HT-29 (cell line): Measurements from ENCODE around the gene GPC5. TPM values are rescaled to one million over a fixed set of nuclear protein-coding genes. Genes with fewer than 3 reads are reported as not detected.

Source experiments
- DNase-seq: peaks from one replicate; pipeline ENCODE4 v3.0.0-alpha.2; 2015; ENCODE audit warnings: low spot score
- total RNA-seq: library from RNA; depleted of rRNA; stranded (reverse); fragments of >200 nt; shearing (Covaris generic); gene quantifications from 2 replicates; pipeline ENCODE4 v1.2.3, GENCODE V29; 2014

GPC5 gene
- total RNA-seq, 1 experiment from 2014 or later: not detected

DNA sequence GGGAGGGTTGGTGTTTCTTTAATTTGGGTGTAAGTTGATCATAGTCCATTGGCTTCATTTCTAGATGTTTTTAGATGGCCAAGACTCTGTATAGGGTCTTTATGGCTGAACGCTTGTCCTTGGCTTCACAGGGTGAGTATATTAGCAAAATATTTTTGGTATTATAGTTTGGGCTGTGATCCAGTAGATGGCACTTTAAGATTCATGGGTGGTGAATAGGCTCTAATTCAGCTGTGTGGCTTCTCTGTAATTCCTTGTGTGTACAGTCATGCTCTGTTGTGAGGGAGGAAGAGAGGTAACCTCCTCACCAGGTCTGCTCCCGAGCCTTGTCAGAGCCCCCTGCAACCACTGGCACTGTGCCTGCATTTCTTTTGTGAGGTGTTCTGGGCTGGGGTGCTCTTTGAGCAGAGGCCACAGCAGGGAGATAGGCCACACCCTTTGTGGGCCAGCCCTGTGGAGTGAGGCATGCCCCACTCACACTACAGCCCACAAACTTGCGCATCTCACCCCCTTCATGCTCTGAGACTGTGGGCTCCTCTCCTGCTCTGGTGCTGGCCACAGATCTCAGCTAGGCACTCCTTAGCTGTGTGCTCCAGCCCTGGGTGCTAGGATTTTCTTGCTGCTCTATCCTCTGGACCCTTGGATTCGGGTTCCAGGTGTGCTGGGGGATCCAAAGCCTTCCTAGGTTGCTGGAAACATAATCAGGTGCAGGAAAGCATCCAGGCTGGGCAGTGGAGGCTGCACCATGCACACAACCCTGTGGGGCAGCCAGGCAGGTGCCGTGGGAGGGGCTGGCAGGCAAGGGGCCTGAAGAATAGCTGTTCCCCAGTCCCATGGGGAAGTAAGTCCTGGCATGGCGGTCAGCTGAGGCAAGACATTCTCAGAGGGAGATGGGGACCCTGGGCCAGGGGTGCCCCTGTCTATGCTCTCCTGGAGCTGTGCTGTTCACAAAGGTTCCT is 193.9 kb downstream of the GPC5 start:
- no peak for DNase-seq

DNA sequence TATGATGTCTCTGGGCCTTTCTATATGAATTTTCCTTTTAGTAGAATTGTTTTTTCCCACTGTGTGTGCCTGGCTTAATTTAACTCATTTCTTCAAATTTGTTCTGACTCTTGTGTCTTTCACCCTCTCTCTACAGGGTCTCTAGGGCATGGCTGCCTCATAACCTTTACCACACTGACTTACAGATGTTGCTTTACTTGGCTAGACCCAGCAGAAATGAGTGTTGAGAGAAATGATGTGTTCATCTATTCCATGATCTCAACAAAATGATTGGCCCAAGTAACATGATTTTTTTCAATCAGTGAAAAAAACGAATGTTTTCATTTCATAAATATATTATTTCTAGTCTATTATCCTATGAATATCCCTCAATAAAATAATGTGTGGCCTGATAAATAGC is 195.0 kb downstream of the GPC5 start:
- no peak for DNase-seq

DNA sequence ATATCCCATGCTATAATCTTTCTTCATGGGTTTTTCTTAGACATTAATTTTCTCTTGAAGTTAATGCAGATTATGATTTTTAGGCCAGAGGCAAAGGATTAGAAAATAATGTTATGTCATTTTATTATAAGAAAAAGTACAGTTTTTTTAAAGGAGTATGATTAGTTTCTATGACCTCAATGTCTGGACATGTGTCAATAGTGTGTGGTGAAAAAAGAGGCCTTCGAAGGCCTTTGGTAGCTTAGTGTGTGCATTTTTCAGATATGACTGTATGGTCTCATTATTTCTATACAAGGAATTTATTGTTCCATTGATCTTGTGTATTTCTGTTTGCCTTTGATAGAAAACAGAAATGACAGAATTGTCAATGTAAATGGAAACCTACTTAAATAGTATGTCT is 195.6 kb downstream of the GPC5 start:
- no peak for DNase-seq

DNA sequence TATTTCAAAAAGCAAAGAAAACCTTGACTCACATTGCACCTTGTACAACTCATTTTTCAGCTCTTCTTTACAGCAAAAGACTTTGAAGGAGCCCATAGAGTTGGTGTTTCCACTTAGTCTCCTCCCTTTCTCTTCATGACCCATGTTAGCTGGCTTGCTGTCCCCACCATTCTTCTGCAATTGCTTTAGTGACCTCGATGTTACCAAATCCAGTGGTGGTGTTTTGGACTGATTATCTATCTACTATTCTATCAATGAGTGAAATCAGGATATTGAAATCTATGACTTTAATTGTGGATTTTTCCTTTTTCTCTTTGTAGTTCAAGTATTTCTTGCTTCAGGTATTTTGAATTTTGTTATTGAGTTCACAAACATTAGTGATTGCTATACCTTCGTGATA is 197.3 kb downstream of the GPC5 start:
- no peak for DNase-seq

DNA sequence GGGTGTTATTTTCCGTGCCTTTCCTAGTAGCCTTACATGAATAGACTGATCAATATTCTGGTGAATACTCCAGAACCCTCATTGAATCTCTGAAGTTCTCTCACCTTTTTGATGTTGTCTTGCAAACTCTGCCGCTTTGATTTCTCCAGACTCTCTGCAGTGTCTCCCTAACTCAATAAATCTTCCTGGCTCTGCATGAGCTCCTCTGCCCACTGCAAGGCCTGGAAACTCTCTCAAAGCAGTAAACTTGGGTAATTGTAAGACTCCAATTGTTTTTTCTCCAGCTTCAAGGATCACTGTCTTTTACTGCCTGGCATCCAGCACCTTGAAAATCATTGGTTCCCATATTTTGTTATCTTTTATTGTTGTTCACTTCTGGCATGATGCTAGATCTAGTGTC is 198.4 kb downstream of the GPC5 start:
- DNase-seq: no peak

DNA sequence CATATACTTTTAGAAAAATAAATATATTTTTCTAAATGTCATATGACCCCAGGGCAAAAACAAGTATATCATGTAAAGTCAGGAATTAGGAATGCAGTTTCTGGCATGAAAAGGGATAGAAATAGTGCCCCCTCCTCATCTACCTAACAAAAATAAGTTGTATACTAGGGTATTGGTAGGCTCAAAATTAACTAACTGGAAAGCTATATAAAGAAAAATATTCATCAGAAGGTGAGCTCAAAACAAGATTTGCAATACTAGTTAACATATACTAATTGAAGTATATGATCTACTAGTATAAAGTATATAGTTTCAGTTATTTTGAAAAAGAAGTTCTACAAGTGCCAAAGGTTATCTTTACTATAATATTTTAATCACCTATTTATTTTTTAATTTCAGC is 200.2 kb downstream of the GPC5 start:
- DNase-seq: no peak

DNA sequence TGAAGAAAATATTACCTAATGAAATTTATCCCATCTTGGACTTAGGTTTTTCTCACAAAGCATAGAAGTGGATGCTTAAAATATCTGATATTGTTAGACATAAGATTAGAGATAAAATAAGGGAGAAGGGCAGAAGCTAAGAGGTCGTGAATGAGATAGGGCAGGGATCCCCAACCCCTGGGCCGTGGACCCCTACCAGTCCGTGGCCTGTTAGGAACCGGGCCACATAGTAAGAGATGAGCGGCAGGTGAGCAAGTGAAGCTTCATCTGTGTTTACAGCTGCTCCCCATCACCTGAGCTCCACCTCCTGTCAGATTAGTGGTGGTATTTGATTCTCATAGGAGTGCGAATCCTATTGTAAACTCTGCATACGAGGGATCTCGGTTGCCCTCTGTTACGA is 202.9 kb downstream of the GPC5 start:
- no peak for DNase-seq

DNA sequence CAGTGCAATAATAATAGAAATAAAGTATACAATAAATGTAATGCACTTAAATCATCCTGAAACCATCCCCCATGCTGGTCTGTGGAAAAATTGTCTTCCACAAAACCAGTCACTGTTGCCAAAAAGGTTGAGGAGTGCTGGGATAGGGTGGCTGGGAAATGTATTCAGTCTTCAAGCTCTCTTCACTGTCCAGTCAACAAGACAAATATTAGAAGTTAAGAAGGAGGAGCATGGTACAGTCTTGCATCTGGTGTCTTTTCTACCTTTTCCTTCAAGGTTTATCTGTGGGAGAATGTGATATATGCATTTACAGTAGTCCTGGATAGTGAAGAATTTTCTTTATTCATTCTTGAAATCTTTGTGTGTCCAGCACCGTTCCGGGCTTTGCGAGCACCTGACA is 203.4 kb downstream of the GPC5 start:
- DNase-seq: no peak

DNA sequence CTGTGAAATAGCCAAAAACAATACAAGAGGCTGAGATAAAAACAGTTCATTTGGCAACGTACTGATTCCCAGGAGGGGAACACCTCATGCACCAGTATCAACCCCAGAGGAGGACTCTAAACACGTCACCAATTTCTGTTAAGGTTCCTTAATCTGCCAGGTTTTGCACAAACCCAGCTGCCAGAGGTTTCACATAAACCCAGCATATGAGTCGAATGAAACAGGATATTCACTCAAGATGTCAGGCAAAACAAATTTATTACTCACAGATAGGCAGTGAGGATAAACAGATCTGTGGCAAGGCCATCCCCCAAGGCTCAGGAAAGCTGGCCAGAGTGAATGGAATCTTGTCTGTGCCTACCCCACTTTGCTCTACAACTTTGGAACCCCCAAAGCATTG is 210.9 kb downstream of the GPC5 start:
- DNase-seq: no peak

DNA sequence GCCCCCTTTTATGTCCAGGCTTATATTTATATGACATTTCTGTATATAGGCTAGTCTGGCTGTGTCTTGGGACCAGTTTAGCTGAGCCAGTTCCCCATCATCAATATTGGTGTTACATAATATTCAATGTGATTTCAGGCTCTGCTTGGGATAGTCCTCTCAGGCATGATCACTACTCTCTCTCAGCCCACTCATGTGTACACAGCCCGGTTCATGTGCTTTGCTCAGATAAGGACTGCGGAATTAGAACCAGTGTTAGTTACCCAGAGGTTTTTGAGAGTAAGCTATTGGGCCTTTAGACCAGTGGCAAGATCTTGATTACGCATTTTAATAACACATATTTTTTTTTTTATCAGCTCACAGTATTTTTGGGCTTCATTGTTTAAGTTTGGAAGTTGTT is 219.9 kb downstream of the GPC5 start:
- no peak for DNase-seq

DNA sequence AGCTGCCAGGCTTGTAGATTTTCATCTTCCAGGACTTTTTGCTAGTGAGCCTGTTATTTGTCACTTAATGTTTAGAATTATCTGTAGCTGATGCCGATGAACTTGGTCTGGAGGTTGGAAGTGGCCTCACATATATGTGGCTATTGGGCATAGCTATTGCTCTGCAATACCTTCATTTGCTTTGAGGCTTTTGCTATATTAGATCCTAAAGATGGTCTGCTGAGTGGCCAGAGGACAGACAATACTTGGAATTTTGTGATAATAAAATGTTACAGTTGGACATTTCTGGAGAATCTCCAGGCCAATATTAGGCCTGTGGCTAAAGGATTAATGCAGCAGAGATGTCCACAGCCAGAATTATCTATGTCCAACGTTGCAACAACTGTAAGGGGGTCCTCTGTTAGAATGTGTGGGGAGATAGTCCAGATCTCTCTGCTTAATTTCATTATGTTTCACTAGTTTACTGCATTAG is 222.3 kb downstream of the GPC5 start:
- DNase-seq: no peak

DNA sequence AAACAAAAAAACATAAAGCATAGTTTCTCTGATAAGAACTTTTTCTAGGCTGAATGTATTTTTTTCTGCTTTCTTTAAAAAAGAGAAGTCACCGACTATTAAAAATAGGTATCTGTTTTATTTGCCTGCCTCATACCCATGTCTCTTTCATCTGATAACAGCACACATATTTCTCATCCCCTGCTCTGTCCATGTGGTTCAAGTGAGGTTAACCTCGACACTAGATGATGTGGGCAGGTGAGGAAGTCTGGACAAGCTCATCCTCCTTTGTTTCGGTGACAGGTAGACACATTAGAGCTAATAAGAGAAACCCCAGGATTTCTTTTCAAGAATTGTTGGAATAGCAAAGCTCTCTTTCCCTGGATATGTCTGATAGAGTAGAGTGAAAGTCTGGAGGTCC is 222.7 kb downstream of the GPC5 start:
- no peak for DNase-seq

DNA sequence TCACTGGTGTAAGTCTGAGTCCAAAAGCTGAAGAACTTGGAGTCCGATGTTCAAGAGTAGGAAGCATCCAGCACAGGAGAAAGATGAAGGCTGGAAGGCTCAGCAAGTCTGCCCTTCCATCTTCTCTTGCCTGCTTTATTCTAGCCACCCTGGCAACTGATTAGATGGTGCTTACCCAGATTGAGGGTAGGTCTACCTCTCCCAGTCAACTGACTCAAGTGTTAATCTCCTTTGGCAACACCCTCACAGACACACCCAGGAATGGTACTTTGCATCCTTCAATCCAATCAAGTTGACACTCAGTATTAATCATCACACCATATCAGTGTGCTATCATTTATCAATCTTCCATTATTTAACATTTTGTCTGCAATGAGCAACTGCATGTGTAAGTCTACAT is 223.5 kb downstream of the GPC5 start:
- no peak for DNase-seq

DNA sequence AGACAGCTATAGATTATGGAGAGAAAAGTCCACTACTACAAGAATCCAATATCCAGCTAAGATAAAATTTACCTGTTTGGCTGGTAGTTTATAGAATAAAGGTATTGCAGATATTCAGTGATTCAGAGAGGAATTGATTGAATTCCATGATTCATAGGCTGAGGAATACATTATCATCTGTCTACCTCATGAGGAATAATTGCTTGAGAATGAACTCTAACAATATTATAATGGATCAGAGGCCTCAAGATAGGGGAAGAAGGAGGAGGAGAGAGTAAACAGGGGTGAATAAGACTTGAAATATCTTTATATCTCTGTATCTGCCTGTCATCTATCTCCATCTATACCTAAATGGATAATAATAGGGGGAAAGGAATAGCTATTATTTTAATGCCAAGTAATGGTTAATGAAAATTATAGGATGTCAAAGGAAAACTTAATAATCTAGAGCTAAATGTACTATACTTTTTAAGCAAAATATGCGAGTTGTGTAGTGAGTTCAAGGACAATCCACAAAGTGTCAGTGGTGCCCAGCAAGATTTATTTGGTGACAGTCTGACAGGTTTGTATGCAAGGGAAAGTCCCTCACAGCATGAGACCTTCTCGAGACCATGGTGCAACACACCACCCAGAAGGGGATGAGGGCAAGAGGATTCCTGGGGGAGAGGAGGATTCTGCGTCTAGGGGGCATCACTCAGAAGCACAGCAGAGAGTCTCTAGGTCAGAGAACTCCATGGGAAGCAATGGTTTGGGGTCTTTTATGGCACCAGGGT is 224.5 kb downstream of the GPC5 start:
- DNase-seq: no peak

DNA sequence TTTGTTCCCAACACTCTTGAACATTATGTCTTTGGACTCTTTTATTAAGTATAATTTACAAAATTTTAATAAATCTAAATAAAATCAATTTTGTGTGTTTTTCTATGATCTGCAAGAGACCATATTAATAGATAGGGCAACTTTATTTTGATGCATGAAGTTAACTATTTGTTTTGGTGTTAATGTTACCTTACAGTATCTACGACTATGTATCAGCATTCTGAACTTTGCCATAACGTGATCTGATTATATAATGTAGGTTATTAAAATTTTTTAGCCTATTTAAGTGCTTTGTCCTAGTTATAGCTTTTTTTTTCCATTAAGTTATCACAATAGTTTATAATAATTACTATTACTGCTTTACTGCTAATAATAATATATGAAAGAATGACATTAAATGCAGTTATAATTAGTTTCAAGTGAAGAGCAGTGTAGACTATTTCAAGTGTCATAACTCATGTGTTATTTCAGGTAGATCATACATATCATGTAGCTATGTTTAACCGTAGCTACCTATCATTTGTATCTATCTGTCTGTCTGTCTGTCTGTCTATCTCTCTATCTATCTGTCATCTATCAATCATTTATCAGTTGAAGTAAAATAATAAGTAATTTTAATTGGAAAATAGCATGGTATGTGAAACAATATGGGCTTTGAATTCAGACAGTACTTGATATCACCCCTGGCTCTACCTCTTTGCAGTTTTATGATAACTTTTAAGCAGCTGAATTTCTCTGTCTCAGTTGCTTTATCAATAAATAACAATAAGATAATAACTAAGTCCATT is 229.7 kb downstream of the GPC5 start:
- DNase-seq: no peak

DNA sequence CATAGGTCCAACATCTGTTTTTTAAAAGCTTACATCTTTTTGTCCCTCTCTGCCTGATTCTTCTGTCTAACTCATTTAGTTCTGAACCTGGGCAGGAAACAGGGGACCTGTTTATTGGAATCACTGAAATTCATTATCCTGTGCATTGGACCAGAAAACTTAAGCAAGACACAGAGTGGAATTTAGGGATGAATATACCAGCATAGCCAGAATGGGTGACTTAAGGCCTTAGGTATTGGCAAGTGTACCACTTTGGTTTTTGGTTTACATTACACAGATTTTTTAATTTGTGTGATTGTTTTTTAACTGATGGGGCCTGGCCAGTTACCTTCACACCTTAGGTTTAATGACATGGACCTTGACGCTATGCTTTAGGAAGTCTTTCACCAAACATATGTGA is 232.5 kb downstream of the GPC5 start:
- DNase-seq: no peak

DNA sequence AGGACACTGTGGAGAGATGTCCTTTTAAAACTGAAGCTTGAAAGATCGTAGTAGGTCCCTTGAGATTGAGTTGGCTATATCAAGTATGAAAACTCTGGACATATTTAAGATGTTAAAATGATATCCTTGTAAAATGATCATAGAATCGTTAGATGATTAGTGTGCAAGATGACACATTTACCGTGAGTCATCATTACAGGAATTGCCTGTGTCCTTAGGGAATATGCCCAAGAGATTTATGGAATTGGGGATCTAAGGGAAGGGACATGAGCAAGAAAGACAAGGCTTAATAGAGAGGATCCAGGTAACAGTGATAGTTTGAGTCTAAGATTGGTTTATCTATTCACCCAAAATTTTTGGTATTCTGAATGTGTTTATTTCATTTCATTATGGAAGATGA is 233.7 kb downstream of the GPC5 start:
- no peak for DNase-seq

DNA sequence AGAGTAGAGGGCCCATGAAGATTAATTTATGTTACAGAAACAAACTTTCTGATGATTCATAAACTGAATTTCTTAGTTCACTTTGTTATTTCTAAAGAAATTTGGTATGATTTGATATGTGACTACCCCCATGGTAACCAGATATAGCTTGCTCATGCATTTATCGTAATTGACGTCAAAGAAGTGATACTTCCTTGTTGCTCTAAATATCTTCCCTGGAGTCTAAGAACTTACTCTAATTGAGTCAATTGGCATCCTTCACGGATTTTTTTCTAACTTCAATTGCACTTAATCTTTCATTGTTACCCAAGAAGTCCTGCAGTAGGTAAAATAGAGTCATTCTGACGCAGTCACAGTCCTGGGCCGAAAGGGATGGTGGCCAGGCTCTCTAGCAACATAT is 240.9 kb downstream of the GPC5 start:
- no peak for DNase-seq

DNA sequence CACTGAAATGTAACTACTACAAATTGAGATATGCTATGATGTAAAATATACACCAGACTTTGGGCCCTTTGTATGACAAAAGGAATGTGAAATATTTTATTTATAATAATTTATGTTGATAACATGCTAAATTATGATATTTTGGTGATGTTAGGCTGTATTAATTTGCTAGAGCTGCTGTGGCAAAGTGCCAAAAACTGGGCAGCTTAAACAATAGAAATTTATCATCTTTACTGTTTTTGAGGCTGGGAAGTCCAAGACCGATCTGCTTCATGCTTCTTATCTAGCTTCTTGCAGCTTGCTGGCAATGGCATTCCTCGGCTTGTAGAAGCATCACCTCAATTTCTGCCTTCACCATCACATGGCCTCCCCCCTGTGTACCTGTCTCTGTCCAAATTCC is 245.0 kb downstream of the GPC5 start:
- no peak for DNase-seq

DNA sequence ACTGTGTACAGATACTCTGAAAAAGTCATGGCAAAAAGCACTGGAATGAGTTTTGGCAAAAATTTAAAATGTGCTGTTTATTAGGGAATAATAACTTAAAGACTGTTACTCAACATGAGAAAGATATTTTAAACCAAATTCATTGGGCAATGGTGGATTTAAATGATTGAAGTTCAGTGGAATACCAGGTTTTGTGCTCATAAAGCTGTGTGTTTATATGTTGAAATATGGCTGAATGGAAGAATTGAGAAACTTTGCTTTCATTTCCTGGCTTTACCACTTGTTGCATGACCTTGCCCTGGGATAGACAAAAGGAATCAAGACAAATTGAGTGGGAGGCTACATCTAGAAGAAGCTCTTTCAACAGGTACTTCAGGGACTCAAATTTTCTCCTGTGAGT is 246.4 kb downstream of the GPC5 start:
- no peak for DNase-seq

DNA sequence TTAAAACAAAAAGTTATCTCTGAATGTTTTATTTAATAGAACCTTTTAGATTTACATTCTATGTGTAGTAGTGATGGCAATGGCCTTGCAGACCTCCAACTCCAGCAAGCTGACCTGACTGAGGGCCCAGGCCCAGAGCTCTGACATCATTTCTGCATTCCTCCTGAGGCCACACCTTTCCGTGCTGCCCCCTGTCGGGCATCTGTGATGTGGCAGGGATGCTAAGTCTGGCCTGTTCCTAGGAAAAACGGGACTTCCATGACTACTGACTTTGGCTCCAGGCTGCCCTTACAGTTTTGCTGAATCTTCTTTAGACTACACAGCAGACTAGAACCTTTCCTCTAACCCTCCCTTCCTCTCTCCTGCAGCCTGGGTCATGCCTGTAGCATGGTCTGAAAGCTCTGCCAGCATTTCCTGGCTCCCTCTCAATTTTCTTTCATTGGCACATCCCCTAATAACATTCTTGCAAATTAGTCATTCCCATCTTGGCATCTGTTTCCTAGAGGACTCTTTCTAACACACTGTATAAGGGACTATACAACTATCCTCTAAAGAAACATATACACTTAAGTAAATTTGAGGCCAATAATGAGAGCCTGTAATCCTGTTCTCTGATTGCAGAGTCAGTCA is 249.1 kb downstream of the GPC5 start:
- peak; percentile 63 for DNase-seq

DNA sequence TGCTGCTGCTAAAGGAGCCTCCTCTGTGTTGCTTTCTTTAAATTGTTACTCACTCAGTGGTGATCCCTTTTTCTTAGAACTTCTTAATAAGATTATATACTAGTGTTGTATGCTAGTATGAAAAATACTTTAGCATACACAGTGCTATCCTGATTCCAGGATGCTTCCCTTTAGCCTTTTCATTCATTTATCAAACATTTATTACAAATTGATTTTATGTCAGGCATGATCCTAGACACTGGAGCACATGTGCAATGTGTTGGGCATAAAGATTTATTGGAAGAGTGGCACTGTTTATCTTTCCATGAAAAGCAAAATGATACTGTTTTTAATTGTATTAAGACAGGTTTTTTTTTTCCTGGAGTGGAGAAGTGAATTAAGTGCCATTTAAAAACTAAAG is 249.6 kb downstream of the GPC5 start:
- no peak for DNase-seq
